ENCODE results near the gene SLC25A36.

SLC25A36 gene

DNA sequence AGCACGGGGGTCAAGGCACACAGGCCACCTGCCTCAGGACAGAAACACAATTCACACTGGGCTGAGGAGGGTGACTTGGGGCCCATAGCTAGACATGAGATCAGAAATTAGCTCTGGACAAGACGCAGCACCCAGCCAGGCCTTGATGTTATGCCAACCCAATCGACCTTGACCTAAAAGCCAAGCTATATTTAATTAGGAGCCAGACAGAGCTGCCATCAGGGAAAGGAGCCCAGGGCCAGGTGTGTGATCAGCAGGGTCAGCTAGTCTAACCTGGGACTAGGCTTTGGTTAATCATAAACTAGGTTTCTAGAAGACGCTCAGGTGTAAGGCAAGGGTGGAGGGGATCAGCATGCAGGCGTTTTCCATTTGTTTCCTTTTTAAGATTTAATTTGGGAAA, 23.9 kb upstream of the SLC25A36 start:
- TF ChIP-seq RAD21 (IDR thresholded peaks at IDR 0.05; ENCODE audit: low read depth): no peak
- TF ChIP-seq ZBTB7A (IDR thresholded peaks at IDR 0.05; ENCODE audit: low read depth): no peak
- no peak for TF ChIP-seq CEBPB (IDR thresholded peaks at IDR 0.05)
- TF ChIP-seq, protein P1, sequence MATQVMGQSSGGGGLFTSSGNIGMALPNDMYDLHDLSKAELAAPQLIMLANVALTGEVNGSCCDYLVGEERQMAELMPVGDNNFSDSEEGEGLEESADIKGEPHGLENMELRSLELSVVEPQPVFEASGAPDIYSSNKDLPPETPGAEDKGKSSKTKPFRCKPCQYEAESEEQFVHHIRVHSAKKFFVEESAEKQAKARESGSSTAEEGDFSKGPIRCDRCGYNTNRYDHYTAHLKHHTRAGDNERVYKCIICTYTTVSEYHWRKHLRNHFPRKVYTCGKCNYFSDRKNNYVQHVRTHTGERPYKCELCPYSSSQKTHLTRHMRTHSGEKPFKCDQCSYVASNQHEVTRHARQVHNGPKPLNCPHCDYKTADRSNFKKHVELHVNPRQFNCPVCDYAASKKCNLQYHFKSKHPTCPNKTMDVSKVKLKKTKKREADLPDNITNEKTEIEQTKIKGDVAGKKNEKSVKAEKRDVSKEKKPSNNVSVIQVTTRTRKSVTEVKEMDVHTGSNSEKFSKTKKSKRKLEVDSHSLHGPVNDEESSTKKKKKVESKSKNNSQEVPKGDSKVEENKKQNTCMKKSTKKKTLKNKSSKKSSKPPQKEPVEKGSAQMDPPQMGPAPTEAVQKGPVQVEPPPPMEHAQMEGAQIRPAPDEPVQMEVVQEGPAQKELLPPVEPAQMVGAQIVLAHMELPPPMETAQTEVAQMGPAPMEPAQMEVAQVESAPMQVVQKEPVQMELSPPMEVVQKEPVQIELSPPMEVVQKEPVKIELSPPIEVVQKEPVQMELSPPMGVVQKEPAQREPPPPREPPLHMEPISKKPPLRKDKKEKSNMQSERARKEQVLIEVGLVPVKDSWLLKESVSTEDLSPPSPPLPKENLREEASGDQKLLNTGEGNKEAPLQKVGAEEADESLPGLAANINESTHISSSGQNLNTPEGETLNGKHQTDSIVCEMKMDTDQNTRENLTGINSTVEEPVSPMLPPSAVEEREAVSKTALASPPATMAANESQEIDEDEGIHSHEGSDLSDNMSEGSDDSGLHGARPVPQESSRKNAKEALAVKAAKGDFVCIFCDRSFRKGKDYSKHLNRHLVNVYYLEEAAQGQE (IDR thresholded peaks at IDR 0.05; ENCODE audit: low read depth): no peak
- TF ChIP-seq CREB1 (IDR thresholded peaks at IDR 0.05; ENCODE audit: low read depth): no peak
- no peak for TF ChIP-seq TAF1 (IDR thresholded peaks at IDR 0.05; ENCODE audit: low read depth)
- TF ChIP-seq EP300 (IDR thresholded peaks at IDR 0.05; ENCODE audit: borderline replicate concordance): no peak
- no peak for TF ChIP-seq MAX (IDR thresholded peaks at IDR 0.05)

- TF ChIP-seq, protein P2, sequence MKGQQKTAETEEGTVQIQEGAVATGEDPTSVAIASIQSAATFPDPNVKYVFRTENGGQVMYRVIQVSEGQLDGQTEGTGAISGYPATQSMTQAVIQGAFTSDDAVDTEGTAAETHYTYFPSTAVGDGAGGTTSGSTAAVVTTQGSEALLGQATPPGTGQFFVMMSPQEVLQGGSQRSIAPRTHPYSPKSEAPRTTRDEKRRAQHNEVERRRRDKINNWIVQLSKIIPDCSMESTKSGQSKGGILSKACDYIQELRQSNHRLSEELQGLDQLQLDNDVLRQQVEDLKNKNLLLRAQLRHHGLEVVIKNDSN (IDR thresholded peaks at IDR 0.05): no peak
- TF ChIP-seq NFIC (IDR thresholded peaks at IDR 0.05) (no peak), YY1 (IDR thresholded peaks at IDR 0.05; ENCODE audit: low read depth) (no peak), EP300 (IDR thresholded peaks at IDR 0.05; ENCODE audit: borderline replicate concordance) (no peak), MAX (IDR thresholded peaks at IDR 0.05) (no peak), TAF1 (IDR thresholded peaks at IDR 0.05; ENCODE audit: low read depth) (no peak), CEBPB (IDR thresholded peaks at IDR 0.05) (no peak), TEAD4 (IDR thresholded peaks at IDR 0.05) (no peak), EGR1 (IDR thresholded peaks at IDR 0.05) (no peak), RAD21 (IDR thresholded peaks at IDR 0.05; ENCODE audit: low read depth) (no peak), FOXM1 (IDR thresholded peaks at IDR 0.05; ENCODE audit: borderline replicate concordance, low read depth) (no peak), CREB1 (IDR thresholded peaks at IDR 0.05; ENCODE audit: low read depth) (no peak), ZBTB7A (IDR thresholded peaks at IDR 0.05; ENCODE audit: low read depth) (no peak), TCF12 (IDR thresholded peaks at IDR 0.05; ENCODE audit: low read depth) (no peak)
- TF ChIP-seq, protein P1 (IDR thresholded peaks at IDR 0.05; ENCODE audit: low read depth): no peak
Measured at GRCh38 chr3:140920029-140920428, 21.6 kb upstream of the SLC25A36 start.

- no peak for TF ChIP-seq CEBPB (IDR thresholded peaks at IDR 0.05)
- no peak for TF ChIP-seq NFIC (IDR thresholded peaks at IDR 0.05)
- peak; percentile 30 for TF ChIP-seq RAD21 (IDR thresholded peaks at IDR 0.05; ENCODE audit: low read depth)
- TF ChIP-seq, protein P2 (IDR thresholded peaks at IDR 0.05): no peak
- TF ChIP-seq, protein P1 (IDR thresholded peaks at IDR 0.05; ENCODE audit: low read depth): no peak
Measured at GRCh38 chr3:140922634-140923033, 19.0 kb upstream of the SLC25A36 start.

- TF ChIP-seq EGR1 (IDR thresholded peaks at IDR 0.05): no peak
- no peak for TF ChIP-seq NFIC (IDR thresholded peaks at IDR 0.05)
- TF ChIP-seq MAX (IDR thresholded peaks at IDR 0.05): no peak
- no peak for TF ChIP-seq TAF1 (IDR thresholded peaks at IDR 0.05; ENCODE audit: low read depth)
- no peak for TF ChIP-seq CREB1 (IDR thresholded peaks at IDR 0.05; ENCODE audit: low read depth)
Measured at GRCh38 chr3:140924097-140924873, 17.4 kb upstream of the SLC25A36 start.

All from Ishikawa (cell line).